Right lobe of liver (tissue), 4 donors: ENCODE results near the gene CHMP2A.

Experiments
- CTCF ChIP-seq, 4 donors: fragments of 200-600 bp in 3 of 4; fragments of 450-650 bp in 1 of 4; IDR thresholded peaks; one replicate each; pipeline versions ENCODE4 v1.5.1 to v1.8.0; 2016 to 2022; ENCODE audit warnings: antibody characterized with exemption in 4 of 4, mild to moderate bottlenecking in 2 of 4
- POLR2A ChIP-seq: fragments of 450-650 bp; IDR thresholded peaks from one replicate; pipeline ENCODE4 v1.6.1; 2017; ENCODE audit warnings: antibody characterized with exemption, mild to moderate bottlenecking
- donor health status: DM: no; HTN: no; CAD: no.
- donor health status: DM: no; HTN: no; CAD: no.
- donor health status: DM: no; HTN: yes; CAD: no.

DNA sequence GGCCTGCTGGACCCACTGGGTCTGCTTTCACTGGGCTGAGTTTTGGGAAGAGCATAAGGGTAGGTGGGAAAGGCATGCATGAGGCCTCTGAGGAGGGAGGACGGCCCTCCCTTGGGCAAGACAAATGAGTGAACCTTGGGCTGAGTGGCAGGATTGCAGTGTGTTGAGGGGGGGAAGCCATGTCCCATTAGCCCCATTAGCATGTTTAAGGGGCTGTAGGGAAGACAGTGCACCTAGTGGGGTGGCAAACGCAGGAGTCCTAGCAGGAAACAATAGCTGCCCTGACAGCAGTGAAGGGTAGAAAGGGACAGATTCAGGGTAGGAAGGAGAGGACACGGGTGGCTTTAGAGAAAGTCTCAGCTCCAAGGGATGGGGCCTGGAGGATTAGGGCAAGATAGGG is 32.2 kb downstream of the CHMP2A start:
- TF ChIP-seq CTCF (IDR thresholded peaks at IDR 0.05) (no peak), POLR2A (no peak)
